Activated CD8-positive, alpha-beta memory T cell treated with anti-CD3 and anti-CD28 coated beads for 1 hour (primary cell): ENCODE measurements around the gene AP1M1.

Source experiments
- DNase-seq, 2 donors: peaks; one replicate each; pipeline ENCODE4 v3.0.0-alpha.2; 2020; ENCODE audit warnings: low read depth in 1 of 2; ENCODE audit errors: extremely low read depth in 1 of 2

AP1M1 gene

DNA sequence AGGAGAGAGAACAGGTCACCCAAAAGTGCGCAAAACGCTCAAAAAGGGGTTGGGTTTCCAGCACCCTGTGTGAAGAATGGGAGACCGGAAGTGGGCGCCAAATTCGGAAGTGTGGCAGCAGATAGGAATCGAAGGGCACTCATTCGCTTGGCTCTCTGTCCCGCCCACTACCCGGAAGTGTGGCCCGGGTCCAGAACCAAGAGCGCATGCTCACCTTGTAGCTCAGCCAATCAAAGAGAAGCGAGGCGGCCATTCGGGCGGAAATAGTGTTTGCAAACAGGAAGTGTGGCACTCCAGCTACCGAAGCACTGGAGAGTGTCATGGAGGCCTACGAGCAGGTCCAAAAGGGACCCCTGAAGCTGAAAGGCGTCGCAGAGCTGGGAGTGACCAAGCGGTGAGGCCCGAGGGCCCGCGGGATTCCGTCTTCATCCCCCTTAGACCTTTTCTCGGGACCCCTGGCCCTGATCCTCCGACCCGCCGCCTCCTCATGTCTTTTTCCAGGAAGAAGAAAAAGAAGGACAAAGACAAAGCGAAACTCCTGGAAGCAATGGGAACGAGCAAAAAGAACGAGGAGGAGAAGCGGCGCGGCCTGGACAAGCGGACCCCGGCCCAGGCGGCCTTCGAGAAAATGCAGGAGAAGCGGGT is 12.5 kb upstream of the AP1M1 start, which contains the start of gene FAM32A:
FAM32A (plus strand) TSS at position 288 of the 645 bp plus-strand sequence; CDS start at position 321, 33 bp downstream.
- peak; percentile 95 to 97 for DNase-seq

DNA sequence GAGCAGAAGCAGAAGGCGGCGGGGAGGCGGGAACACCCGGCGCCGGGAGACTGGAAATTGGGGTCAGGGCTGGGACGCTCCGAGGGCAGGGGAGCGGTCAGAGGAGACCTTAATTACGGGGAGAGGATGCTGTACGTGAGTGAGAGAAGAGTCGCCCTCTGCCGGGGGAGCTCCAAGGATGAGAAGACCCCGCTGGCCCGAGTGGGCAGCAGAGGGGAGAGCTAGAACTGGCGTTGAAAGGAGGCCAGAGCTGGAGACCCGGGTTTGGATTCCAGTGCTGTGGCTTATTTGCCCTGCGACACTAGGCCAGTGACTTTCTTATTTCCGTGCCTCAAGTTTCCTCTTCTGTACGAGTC is 12.0 kb upstream of the AP1M1 start:
- no peak for DNase-seq

DNA sequence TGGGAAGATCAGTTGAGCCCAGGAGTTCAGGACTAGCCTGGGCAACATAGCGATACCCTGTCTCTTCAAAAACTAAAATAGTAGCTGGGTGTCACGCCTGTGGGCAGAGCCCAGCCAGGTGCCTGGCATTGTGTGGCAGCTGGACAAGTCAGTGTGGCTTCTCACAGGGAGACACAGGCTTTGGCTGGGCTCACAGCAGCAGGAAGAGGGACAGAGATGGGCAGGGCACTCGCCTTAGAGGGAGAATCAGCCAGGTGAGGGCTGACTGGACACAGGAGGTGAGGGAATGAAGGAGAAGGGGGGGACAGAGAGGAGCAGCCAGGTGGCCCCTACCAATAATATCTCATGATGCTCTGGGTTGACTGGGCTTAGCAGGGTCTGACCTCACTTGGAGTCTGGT is 9.2 kb upstream of the AP1M1 start:
- DNase-seq: no peak

GRCh38 chr19:16190198-16190597 is 7.5 kb upstream of the AP1M1 start:
- DNase-seq: no peak

DNA sequence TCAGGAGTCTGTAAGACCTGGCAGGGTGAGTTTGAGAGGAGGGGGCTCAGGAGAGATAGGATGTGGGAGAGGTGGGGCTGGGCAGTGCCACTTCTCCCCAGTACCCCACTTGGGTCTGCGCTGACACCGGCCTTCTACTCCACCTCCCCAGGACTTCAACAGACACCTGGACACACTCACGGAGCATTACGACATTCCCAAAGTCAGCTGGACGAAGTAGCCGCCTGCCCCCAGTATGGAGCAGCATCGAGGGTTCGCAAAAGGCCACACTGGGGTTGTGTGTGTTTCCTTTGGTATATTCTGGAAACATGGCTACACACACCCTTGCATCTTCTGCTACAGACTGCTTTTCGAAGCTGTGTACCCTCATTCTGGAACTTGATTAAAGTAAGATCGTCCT is 7.0 kb upstream of the AP1M1 start:
- no peak for DNase-seq

- no peak for DNase-seq
Observed at GRCh38 chr19:16191216-16191908, 6.3 kb upstream of the AP1M1 start.

- no peak for DNase-seq
Observed at GRCh38 chr19:16193466-16193865, 4.2 kb upstream of the AP1M1 start.

DNA sequence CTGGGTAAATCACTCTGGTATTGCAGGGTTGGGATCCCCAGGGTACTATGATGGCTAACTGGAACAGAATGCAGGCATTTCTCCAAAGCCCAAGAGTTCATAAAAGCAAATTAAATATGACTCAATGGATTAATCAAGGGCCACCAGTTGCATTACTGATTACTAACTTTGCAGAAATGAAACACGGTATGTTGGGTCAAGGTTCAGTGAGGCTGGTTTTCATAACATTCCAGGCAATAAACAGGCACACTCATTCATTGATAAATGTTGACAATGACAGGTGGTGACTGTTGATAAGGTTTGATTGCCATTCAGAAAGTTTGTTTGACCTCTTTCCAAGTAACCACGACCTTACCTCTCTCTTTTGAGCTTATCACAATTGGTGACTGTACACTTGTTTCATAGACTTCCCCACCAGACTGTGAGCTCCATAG is 506 bp upstream of the AP1M1 start:
- no peak for DNase-seq

- DNase-seq: no peak
Observed at GRCh38 chr19:16198370-16198651, 600 bp downstream of the AP1M1 start.

- no peak for DNase-seq
Observed at GRCh38 chr19:16199275-16199932, 1.7 kb downstream of the AP1M1 start.

DNA sequence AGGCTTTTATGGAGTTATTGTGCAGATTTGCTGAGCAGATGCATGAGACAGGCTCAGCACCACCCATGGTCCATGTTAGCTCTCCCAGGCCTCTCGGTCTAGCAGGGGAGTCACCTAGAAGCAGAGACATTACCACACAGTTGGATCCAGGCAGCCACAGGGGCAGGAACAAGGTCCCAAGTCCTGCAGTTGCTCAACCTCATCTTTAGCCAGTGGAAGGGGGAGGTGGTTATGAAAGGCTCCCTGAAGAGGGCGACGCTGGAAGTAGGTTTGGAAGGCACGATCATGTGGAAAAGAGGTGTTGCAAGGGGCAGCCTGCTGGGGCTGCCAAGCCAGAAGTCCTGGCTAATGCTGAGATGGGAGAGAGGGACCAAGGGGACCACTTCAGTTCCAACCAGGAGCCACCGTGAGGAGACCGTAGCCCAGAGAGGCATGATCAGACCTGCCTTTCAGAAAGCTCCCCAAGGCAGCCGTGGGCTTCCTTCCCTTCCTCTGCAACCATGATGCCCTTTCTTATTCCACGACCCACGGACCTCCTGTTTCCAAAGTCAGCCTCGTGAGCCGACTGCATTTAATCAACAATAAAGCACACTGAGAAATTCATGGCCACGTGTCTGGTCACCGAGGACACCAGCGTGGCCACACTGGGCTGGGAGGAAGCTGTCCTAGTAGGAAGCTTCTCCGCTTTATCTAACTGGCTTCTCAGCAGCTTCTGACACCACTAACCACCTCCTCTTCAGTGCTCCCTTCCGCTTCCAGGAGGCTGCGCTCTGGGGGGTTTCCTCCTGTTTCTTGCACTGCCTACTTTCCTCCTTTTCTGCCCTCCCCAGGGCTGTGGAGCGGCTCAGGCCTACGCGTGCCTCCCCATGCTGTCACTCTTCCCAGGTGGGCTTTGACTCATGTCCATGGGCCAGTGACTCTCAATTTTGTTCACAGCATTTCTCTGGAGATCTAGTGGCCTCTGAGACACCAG is 2.6 kb downstream of the AP1M1 start:
- no peak for DNase-seq

DNA sequence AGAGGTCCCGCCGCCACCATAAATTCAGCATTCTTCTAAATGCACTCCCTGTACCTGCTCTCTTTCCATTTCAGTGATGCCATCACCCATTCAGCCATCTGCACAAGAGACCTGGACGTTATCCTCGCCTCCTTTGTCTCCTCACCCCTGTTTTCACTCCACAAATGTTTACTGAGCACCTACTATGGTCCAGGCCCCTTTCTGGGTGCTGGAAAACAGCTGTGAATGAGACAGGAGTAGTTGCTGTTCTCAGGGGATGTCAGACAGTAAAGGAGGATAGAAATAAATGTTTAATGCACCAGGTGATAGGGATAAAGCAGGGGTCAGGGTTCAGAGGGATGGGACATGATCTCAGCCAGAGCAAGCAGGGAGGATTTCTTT is 3.3 kb downstream of the AP1M1 start:
- no peak for DNase-seq

GRCh38 chr19:16202320-16203255 is 4.9 kb downstream of the AP1M1 start:
- DNase-seq: no peak

DNA sequence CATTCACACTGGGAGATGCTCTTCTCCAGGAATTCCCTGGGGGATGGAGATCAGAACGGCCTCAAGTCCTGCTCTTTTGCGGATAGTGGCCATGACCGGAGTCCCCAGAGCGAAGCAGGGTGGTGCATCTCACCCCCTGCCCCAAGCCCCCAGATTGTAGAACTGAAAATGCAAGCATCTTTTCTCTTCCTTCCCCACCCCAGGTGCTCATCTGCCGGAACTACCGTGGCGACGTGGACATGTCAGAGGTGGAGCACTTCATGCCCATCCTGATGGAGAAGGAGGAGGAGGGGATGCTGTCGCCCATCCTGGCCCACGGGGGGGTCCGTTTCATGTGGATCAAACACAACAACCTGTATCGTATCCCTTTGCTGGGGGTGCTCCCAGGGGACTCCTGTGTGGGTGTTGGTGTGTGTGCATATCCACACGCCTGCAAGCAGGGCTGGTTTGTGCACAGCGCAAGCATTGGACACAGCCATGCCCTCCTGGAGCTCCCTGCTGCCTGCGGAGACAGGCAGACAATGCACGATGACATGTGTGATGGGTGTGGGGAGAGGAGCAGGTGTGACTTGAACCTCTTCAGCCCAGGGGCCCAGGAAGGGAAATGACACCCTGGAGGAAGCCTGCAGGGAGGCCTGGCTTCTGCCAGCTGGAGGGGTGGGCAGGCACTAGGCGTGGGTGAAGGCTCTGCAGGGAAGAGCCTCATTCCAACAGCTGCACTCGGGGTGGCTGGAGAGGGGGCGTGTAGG is 5.7 kb downstream of the AP1M1 start:
- no peak for DNase-seq

DNA sequence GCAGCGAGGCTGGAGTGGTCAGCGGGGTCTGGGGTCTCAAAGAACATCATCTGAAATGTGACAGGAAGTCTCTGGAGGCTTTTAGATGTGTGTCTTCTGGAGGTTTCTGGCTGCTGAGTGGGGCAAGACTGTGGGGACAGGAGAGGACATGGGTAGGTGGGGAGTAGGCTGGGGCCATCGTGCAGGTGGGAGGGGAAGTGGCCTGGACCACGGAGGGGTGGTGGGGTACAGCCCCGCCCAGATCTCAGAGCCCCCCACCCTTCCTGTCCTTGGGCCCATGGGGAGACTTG is 6.2 kb downstream of the AP1M1 start:
- no peak for DNase-seq

GRCh38 chr19:16205205-16206045 is 7.7 kb downstream of the AP1M1 start:
- no peak for DNase-seq

DNA sequence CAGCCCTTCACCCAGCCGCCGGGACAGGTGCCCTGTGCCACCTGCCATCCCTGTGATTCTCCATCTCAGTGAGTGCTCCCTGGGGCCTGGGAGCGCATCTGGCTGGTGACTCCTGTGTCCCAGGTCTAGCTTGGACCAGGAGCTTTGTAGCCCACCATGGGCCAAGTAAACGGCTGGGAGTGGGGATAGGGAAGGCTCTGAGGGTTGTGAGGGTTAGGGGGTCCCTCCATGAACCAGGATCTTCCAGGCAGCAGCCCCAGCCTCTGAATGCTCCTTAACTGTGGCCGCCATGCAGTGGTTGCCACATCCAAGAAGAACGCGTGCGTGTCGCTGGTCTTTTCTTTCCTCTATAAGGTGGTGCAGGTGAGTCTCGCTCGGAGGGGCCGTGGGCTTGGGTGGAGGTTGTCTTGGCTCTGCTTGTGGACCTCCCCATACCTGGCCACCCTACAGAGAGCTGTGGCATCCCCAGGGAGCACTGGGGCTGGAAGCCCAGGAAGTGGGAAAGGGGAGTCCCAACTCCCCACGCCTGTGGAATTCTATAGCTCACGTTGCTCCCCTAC is 8.4 kb downstream of the AP1M1 start:
- DNase-seq: no peak

- no peak for DNase-seq
Observed at GRCh38 chr19:16206637-16207036, 8.9 kb downstream of the AP1M1 start.
